Activated CD8-positive, alpha-beta memory T cell treated with anti-CD3 and anti-CD28 coated beads, Interleukin-2, amount 50 U/mL, for 48 hours (primary cell): ENCODE data around the gene EDAR.

Source experiments
- DNase-seq: peaks from one replicate; pipeline ENCODE4 v3.0.0-alpha.2; 2020

EDAR gene

GRCh38 chr2:108923019-108923700, 65.9 kb downstream of the EDAR start:
- DNase-seq, result no peak

DNA sequence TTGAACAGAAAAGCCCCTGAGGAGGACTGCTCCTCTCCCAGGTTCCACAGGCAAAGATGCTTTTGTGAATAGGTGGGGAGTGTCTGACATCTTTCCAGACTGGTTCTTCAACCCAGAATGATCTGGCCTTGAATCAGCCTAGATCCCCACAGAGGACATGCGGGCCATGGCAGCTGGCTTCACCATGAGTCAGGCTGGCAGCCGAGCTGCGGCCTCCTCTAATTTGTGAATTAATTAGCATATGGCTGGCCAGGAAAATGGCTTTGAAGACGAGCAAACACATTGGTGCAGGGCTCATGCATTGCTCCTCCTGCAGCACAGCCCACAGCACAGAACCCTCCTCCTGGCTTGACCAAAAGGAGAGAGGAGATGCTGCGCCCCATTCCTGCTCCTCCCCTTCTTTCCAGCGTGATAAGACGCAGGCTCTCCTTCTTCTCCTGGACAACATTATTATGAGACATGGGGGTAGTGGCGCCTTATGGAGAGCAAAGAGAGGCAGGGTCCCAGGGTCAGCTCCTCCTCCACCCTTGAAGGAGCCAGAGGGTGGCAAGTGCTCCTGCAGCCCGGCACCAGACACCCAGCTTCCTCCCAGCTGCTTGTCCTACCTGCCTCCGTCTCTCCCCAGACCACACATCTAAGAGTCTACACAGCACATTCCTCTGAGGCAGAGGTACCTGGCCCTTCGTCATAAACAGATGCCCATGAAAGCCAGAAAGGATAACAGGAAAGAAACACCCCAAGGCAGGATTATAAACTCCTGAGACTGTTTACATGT, 66.7 kb downstream of the EDAR start:
- no peak for DNase-seq

- no peak for DNase-seq
Measured at GRCh38 chr2:108921096-108922030, 67.7 kb downstream of the EDAR start.

DNA sequence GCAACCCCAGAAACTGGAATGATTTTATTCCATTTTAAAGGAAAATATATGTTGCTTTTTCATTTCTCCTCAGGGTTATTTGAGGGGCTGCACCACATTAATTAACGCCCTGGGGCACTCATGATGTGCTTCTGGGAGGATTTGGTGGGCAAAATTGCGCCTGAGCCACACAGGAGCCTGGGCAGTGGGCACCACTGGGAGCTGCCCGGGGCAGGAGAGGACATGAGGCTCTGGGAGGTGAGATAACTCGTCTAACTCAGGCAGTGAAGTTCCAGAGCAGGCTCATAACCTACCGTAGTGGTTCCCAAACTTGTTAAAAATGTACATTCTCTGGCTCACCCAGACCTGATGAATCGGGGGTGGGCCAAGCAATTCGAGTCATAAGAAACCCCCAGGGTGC, 68.3 kb downstream of the EDAR start:
- no peak for DNase-seq

- no peak for DNase-seq
Measured at GRCh38 chr2:108919571-108920373, 69.2 kb downstream of the EDAR start.

DNA sequence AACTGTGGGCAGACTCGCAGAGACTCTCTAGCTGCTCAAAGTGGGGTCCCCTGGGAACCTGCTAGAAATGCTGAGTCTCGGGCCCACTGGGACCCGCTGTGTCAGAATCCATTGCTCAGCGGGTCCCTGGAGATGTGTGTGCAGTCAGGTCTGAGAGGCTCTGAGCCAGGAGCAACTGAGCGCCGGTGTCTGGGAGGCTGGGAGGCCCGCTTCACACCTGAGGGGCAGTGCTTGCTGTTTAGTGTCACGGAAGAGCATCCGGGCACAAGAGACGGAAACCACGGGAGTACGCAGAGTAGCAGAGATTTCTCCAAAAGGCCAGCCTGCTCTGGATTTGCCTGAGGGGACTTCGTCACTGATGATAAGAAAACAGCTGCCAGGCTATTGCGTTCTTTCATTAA, 70.1 kb downstream of the EDAR start:
- no peak for DNase-seq

DNA sequence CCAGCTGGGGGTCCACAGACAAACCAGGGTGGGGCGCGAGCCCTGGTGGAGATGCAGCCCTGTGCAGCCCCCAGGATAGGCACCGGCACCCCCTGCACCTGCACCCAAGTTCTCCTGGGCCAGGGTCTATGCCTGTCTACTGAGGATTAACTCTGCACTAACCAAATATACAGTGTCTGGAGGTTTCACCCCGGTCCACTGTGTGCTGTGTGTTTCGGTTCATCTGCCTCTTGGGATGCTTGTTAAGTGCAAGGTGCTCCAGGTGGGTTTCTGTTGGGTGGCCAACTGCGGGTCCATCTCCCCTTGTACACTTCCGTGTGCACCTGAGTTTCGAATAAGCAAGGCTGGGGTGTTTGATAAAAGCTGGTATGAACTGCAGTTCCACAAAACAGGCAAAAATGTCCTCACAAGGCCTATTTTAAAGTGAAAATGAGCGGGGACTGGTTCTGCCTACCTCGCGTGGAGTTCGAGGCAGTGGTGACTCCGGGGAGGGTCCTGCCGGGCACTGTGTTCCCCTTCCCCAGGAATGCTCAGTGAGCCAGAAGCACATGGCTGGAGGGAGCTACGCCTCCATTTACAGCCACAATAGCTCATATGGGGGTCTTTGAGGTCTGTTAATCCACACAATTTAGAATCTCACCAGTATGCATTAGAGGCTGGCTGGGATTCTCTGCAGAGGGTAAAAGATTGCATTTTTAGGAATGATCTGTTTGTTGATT, 70.7 kb downstream of the EDAR start:
- no peak for DNase-seq

GRCh38 chr2:108917526-108917925, 71.5 kb downstream of the EDAR start:
- DNase-seq, result no peak

GRCh38 chr2:108916796-108917421, 72.1 kb downstream of the EDAR start:
- no peak for DNase-seq

DNA sequence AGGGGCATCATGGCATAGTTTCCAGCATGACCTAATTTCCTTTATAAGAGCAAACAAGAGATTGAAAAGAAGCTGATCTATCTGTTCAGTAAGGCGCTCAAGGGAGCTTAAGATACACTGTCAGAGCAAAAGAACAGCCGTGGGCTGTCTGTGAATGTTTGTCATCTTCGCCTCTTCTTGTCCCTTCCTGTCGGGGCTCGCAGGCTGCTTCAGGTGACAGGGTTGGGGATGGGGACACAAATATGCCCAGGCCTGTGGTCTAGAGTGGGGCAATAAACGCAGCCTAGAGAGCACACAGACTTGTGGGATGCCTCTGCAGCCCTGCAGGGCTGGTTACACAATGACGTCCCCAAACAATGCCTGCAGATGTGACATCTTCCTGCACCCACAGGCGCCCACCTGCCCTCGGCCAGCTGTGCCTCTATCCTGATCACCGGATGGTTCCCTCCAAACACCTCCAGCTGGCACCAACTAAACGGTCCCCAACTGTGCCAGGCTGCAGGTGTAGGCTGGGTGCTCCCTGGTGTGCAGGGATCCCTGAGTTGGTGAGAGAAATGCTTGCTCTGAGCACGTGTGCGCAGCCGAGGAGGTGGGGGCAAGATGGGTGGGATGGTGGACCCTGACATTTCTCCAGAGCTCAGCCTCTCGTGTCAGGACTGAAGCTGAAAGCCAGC, 72.8 kb downstream of the EDAR start:
- DNase-seq, result no peak

GRCh38 chr2:108912629-108912902, 76.5 kb downstream of the EDAR start:
- no peak for DNase-seq

DNA sequence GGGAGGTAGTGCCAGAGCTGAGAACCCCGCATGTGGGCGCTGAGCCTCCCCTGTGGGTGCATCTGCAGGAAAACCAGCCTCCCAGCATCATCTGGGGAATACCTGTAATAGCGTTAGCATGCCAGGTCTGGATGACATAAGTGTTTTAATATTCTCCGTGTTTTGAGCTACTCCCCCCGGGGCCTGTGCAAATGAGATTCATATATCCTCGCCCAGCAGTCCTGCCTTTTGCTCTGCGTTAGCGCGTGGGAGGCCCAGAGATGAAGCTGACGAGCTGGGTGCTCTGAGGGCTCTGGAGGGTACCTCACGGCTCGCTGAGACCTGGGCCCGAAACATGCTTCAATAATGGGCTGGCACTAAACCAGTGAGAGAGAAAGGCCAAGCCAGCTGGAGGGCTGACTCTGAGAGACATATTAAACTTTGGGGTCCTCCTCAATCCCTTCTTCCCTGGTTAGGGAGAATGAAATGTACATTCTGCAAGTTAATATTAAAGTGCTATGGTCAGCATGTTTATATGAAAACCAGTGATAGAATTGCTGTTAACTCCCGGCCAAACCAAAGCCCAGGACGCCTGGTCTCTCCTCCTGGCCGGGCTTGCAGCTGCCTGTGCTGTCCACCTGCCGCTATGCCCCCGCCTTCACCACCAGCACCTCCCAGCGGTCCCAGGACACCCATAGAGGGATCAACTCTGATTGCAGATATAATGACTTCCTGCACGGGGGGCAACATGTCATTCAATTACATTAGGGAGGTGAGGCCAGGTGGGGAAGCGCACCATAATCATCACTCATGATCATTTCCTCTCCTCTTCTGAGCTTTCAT, 77.0 kb downstream of the EDAR start:
- no peak for DNase-seq

DNA sequence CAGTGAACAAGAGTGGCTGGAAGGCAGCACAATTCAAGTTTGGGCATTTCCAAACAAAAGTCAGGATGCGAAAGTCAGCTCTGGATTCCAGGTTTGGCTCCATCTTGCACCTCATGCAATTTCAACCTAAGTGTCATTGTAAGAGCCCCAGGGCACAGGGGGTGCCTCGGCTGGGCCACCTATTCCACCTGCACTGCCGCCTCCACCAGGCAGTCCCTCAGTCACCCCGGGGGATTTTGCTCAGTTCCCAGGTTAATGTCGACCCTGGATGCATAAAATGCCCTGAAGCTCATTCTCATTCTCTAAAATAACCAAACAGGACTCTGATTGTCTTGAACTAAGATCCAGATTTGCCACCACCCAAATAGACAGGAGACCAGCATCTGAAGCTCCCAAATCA, 77.6 kb downstream of the EDAR start:
- no peak for DNase-seq

GRCh38 chr2:108910541-108911396, 78.3 kb downstream of the EDAR start:
- no peak for DNase-seq

DNA sequence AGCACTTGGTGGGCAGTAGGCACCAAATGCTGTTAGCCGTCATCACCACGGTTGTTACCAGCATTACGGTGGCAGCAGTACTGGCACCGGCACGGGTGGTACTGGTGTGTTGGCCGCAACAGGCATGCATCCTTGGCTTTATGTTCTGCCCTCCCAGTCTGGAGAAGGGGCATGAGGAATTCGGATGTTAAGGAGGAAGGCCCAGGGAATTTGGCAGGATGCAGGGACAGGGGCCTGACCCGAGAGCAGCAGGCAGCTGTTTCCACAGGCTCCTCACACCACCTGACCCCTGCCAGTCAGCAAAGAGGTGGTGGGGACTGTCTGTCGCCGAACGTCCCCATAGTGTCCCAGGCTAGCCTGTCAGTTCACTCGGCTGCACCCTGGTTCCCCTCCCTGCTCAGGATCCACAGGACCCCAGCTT, 79.0 kb downstream of the EDAR start:
- peak; percentile 40 for DNase-seq

DNA sequence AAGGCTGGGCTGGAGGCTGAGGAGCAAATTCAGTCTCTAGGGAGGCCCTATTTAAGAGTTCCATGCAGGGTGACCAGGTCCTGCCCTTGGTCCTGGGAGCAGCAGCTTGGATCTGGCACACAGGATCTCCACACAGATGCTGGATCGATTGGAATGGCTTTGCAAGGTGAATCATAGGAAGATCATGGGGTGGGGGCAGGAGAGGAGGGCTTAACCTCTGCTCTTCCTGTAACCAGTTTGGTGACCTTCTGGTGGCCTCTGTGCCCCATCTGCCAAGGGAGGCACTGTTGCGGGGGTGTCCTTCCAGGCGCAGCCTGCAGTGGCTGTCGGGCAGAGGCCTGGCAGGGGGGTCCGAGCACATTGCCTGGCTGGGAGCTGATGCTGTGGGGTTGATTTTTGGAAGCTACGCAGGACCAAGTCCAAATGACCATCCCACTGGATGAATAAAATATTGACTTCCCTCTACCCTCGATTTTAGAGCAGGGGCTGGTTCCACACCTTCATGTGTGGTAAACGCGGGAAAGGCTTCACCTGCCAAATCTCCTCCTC, 79.7 kb downstream of the EDAR start:
- DNase-seq, result no peak

DNA sequence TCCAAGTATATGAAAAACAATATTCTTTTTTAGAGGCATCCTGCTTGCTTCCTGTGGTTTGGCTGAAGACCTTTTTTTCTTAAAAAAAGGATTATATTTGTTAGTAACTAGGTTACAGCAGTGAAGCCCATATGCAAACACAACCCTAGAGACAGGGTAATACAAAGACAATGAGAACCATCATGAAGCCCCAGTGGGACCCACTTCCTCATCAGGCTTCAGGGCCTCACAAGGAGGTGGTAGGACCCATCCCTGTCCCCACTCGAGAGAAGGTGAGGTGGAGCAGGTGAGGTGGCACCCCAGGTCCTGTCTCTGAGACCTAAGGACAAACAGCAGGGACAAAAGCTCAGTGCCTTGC, 80.3 kb downstream of the EDAR start:
- DNase-seq, result no peak

DNA sequence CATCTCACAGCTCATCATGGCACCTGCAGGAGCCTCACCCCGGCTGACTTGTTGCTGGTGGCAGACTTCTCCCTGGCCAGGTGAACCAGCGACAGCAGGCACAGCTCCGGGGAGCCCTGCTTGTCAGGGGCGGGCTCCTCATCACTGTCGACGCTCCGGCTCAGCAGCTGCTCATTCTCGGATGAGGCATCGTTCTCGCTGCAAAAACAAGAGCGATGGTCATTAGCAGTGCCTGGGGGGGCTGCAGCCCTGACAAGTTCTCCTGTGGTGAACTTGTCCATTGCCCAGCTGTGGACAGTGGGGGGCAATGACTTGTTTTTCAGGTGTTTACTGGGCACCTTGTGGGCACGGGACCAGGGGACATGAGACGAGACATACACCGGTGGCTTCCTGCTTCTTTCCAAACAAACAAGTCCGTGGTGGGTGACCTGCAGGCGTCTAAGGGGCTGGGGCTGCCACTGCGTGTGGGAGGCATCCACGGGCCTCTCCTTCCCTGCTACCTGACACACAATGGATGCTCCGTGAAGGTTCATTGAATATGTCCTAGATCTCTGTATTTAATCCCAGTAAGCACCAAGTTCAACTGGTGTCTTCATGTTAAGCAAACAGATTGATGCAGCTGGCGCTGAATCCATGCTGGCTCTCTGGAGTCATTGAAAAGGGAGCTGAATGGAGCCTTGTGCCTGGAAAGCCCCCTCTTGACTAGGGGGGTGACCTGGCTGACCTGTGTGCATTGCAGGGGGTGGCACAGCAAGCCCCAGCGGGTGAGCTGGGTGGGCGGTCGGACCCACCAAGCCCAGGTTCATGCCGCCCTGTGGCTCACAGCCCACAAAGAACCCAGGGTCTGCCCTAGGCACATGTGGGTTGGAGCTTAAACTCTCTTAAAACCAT, 81.0 kb downstream of the EDAR start:
- DNase-seq, result no peak
